ENCODE measurements around the gene ADAM19. TPM values are rescaled to one million over a fixed set of nuclear protein-coding genes. Genes with fewer than 3 reads are reported as not detected.

The ADAM19 gene
- total and polyA plus RNA-seq, 9 donors, result 1.6 to 11.6 (median 3.0) TPM

DNA sequence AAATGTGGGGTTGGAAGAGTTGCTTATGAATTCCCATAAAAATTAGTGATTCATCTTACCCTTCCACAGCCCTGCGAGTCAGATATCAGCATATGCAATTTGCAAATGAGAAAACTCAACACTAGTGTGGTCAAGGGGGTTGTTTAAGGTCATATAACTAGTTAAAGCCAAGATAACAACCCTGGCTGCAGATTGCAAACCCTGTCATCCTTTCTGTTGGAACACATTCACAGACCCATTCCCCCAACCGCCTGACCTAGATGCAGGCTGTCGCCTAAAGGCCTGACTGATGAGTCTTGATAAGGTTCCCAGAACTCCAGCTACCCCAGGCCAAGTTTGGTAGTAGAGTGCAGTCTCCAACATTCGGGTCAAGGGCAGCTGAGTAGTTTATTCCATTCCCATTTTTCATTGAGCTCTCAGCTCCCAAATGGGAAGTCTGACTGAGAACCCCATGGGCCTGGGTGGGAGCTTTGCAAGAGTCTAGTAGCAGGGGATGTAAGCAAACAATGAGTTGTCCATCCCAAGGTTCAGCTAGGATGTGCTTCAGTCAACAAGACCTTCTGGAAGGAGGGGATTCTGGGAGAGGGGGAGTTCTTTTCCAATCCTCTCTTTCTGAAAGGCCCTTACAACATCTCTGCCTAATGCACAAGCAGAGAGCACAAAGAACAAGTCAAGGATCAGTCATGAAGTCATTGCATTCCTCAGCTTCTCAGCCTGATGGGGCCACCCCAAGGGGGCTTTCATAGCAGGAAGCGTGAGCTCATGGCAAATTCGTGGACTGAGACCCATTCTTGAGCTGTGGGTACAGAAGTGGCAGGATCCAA is 40.3 kb downstream of the ADAM19 start:
- Histone ChIP-seq H3K27ac (no peak overlapping the region), H3K27me3 (no peaks in the 10 kb centered on the region), H3K4me1 (ENCODE audit: insufficient read depth) (no peaks in the 10 kb centered on the region), H3K9me3 (no peaks in the 10 kb centered on the region), H3K36me3 (no peaks in the 10 kb centered on the region), H3K4me3 (no peak overlapping the region)
- TF ChIP-seq, protein P1, sequence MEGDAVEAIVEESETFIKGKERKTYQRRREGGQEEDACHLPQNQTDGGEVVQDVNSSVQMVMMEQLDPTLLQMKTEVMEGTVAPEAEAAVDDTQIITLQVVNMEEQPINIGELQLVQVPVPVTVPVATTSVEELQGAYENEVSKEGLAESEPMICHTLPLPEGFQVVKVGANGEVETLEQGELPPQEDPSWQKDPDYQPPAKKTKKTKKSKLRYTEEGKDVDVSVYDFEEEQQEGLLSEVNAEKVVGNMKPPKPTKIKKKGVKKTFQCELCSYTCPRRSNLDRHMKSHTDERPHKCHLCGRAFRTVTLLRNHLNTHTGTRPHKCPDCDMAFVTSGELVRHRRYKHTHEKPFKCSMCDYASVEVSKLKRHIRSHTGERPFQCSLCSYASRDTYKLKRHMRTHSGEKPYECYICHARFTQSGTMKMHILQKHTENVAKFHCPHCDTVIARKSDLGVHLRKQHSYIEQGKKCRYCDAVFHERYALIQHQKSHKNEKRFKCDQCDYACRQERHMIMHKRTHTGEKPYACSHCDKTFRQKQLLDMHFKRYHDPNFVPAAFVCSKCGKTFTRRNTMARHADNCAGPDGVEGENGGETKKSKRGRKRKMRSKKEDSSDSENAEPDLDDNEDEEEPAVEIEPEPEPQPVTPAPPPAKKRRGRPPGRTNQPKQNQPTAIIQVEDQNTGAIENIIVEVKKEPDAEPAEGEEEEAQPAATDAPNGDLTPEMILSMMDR (IDR thresholded peaks at IDR 0.05), result no peak
- peak; percentile 60 for TF ChIP-seq EP300 (IDR thresholded peaks at IDR 0.05)
- intact Hi-C loops (cut with DNase I), result no loop called here
- 39 to 61% (median 46%) methylated on average over 6 of the region's 6 CpGs for WGBS, 3 donors
- DNase-seq, result peak in 1 of 5 donors; percentile 34

- DNase-seq, result no peak
- Histone ChIP-seq H3K36me3 (no peaks in the 10 kb centered on the region), H3K4me1 (ENCODE audit: insufficient read depth) (peaks cover 3% of the 10 kb centered on the region), H3K27me3 (no peaks in the 10 kb centered on the region), H3K4me3 (no peak overlapping the region), H3K9me3 (no peaks in the 10 kb centered on the region), H3K27ac (no peak overlapping the region)
- TF ChIP-seq POLR2A (IDR thresholded peaks at IDR 0.05) (no peak), EP300 (IDR thresholded peaks at IDR 0.05) (no peak)
- TF ChIP-seq, protein P1 (IDR thresholded peaks at IDR 0.05), result no peak
- intact Hi-C loops (cut with DNase I), result no loop called here
- WGBS, 3 donors, result 83 to 92% (median 89%) methylated on average over 7 of the region's 7 CpGs
Measured at GRCh38 chr5:157533011-157533481, 42.5 kb downstream of the ADAM19 start.

DNA sequence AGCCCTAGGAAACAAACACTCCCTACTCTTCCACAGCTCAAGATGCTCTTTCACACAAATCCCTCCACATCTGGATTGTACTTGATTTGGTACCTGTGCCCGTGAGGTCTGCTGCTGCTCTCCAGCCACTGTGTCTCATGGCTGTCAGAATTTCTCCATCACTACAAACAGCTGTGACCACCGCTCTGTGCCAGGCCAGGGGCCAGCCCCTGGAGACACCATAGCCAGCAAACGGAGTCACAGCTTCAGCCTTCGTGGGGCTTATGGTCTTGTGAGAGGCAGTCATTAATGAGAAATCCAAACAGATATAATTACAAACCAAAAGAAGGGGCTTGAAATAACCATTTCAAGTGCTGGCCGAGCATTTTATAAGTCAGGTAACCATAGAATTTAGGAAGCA is 43.6 kb downstream of the ADAM19 start:
- no peak for TF ChIP-seq POLR2A (IDR thresholded peaks at IDR 0.05)
- TF ChIP-seq, protein P1 (IDR thresholded peaks at IDR 0.05), result no peak
- TF ChIP-seq EP300 (IDR thresholded peaks at IDR 0.05), result no peak
- Histone ChIP-seq H3K36me3 (no peaks in the 10 kb centered on the region), H3K9me3 (no peaks in the 10 kb centered on the region), H3K27ac (no peak overlapping the region), H3K4me3 (no peak overlapping the region), H3K27me3 (no peaks in the 10 kb centered on the region), H3K4me1 (ENCODE audit: insufficient read depth) (peaks cover 3% of the 10 kb centered on the region)
- WGBS, 3 donors, result 94 to 95% (median 95%) methylated on average over 5 of the region's 5 CpGs
- intact Hi-C loops (cut with DNase I), result no loop called here
- no peak for DNase-seq

DNA sequence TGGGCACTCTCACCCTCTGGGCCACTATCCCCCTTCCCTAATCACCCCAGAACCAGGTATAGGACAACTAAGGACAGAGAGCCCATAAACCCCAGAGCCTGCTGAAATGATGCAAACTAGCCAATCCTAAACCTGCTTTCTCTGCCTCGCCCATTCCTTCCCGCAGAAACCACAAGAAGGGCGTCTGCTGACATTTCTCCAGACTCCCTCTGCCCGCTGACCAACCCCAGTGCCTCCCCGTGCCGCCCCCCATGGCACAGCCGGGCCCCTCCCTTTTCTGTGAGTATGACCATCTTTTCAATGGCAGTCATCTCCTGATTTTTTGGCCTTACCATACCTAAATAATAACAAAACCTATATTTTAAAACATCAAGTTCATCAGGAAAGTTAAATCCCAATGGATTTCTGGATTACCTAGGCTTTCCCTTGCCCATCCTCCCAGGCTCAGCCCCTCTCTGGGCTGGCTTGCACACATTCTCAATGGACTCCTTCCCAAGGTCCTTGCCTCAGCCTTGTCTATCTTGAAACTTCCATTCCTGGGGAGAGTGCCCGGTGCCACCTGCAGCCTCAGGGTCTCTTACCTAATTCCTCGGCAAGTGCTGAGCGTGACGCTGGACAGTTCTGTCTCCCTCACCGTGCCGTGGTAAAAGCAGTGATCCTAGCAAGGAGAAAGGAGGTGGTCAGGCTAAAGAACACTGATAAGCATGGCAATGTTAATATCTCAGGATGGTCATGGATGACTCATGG is 45.2 kb downstream of the ADAM19 start:
- Histone ChIP-seq H3K4me1 (ENCODE audit: insufficient read depth) (peaks cover 3% of the 10 kb centered on the region), H3K27me3 (no peaks in the 10 kb centered on the region), H3K9me3 (no peaks in the 10 kb centered on the region), H3K27ac (no peak overlapping the region), H3K4me3 (no peak overlapping the region), H3K36me3 (no peaks in the 10 kb centered on the region)
- TF ChIP-seq POLR2A (IDR thresholded peaks at IDR 0.05), result no peak
- TF ChIP-seq, protein P1 (IDR thresholded peaks at IDR 0.05), result no peak
- TF ChIP-seq EP300 (IDR thresholded peaks at IDR 0.05), result no peak
- WGBS, 3 donors, result 93 to 96% (median 96%) methylated on average over 13 of the region's 13 CpGs
- no peak for DNase-seq
- intact Hi-C loops (cut with DNase I), result no loop called here

Data from ovary (tissue), 9 donors.